PC-3 (cell line): Measurements from ENCODE around the gene TSHZ3. TPM values are rescaled to one million over a fixed set of nuclear protein-coding genes. Genes with fewer than 3 reads are reported as not detected.
A peak's percentile ranks its signal among the peaks of the same experiment; 100 is the strongest.

Experiments
- ATAC-seq: fragments of 200-7000 bp; cut with Tn5 transposase; 2 replicates; pipeline ENCODE4 v1.9.1; 2020; ENCODE audit warnings: mild to moderate bottlenecking, moderate library complexity
- BruUV-seq: library from RNA; stranded (reverse); fragments of 400-500 nt; replicated peaks from 2 replicates; lab custom pipeline; 2021; lab: Mats Ljungman, UMichigan
- CTCF ChIA-PET: fragments of 300-600 bp; sonication (Branson Sonifier 250); formaldehyde crosslinking; loops from one replicate; lab custom pipeline; 2022; ENCODE audit warnings: antibody characterized with exemption; lab: Charles Lee
- POLR2A ChIA-PET: fragments of 300-600 bp; sonication (Branson Sonifier 250); formaldehyde crosslinking; loops from one replicate; lab custom pipeline; 2022; ENCODE audit warnings: antibody characterized with exemption; ENCODE audit not compliant: unreplicated experiment; lab: Charles Lee
- DNase-seq: peaks from one replicate; pipeline ENCODE4 v3.0.0-alpha.2; 2015
- H2AFZ ChIP-seq: fragments of 300-600 bp; sonication (generic); 2 replicates; pipeline ENCODE4 v1.6.0; 2016; ENCODE audit warnings: antibody characterized with exemption, low read length
- H3F3A ChIP-seq: fragments of 300-600 bp; sonication (generic); one replicate; pipeline ENCODE4 v1.6.0; 2017; ENCODE audit warnings: antibody characterized with exemption, low read length, control low read depth, mild to moderate bottlenecking; ENCODE audit not compliant: unreplicated experiment
- H3K27ac ChIP-seq: fragments of 300-600 bp; sonication (generic); 2 replicates; pipeline ENCODE4 v1.5.1; 2016; ENCODE audit warnings: mild to moderate bottlenecking, low read length
- H3K27me3 ChIP-seq: fragments of 300-600 bp; sonication (generic); 2 replicates; pipeline ENCODE4 v1.6.1; 2016; ENCODE audit warnings: low read length, mixed read lengths
- H3K36me3 ChIP-seq: fragments of 300-600 bp; sonication (generic); 2 replicates; pipeline ENCODE4 v1.6.1; 2016; ENCODE audit warnings: low read depth, mixed run types, low read length, mixed read lengths
- H3K4me1 ChIP-seq: fragments of 300-600 bp; sonication (generic); 2 replicates; pipeline ENCODE4 v1.5.1; 2016; ENCODE audit warnings: low read length; ENCODE audit not compliant: insufficient read depth
- H3K4me2 ChIP-seq: fragments of 300-600 bp; sonication (generic); 2 replicates; pipeline ENCODE4 v1.6.0; 2016; ENCODE audit warnings: low read length
- H3K4me3 ChIP-seq: fragments of 300-600 bp; sonication (generic); 2 replicates; pipeline ENCODE4 v1.5.1; 2016; ENCODE audit warnings: mild to moderate bottlenecking, low read length, mixed read lengths
- H3K79me2 ChIP-seq: fragments of 300-600 bp; sonication (generic); 2 replicates; pipeline ENCODE4 v1.6.1; 2017; ENCODE audit warnings: low read length, mixed read lengths
- H3K9ac ChIP-seq: fragments of 300-600 bp; sonication (generic); 2 replicates; pipeline ENCODE4 v1.6.0; 2016; ENCODE audit warnings: mild to moderate bottlenecking, low read length
- H3K9me2 ChIP-seq: fragments of 300-600 bp; sonication (generic); replicated peaks from 2 replicates; pipeline ENCODE4 v1.6.1; 2016; ENCODE audit warnings: mixed run types, low read length, mixed read lengths
- H3K9me3 ChIP-seq: fragments of 300-600 bp; sonication (generic); 2 replicates; pipeline ENCODE4 v1.6.1; 2016; ENCODE audit warnings: low read length, mixed read lengths
- H4K20me1 ChIP-seq: fragments of 300-600 bp; sonication (generic); 2 replicates; pipeline ENCODE4 v1.6.1; 2016; ENCODE audit warnings: low read length, mixed read lengths
- CTCF ChIP-seq: fragments of 300-600 bp; sonication (generic); conservative IDR thresholded peaks from 2 replicates; pipeline ENCODE4 v1.5.1; 2017; ENCODE audit warnings: antibody characterized with exemption, low read depth, mild to moderate bottlenecking, low read length
- EZH2 ChIP-seq: fragments of 300-600 bp; sonication (generic); IDR thresholded peaks from one replicate; pipeline ENCODE4 v1.6.1; 2017; ENCODE audit warnings: antibody characterized with exemption, mild to moderate bottlenecking, low read length; ENCODE audit not compliant: unreplicated experiment
- EZH2phosphoT487 ChIP-seq: fragments of 300-600 bp; sonication (generic); IDR thresholded peaks from 2 replicates; pipeline ENCODE4 v1.6.1; 2018; ENCODE audit warnings: mild to moderate bottlenecking, antibody characterized with exemption, low read length, borderline replicate concordance
- intact Hi-C: fragments of 100-400 bp; cut with micrococcal nuclease; formaldehyde crosslinking; loops from 2 replicates; pipeline ENCODE4 v1.9.0; 2023
- total RNA-seq: library from RNA; depleted of rRNA; stranded (reverse); fragments of >200 nt; gene quantifications from 2 replicates; pipeline ENCODE4 v1.2.3, GENCODE V29; 2014

TSHZ3 gene
- total RNA-seq, 1 experiment from 2014 or later: 0.18 TPM

- H3K27ac ChIP-seq: no peak overlapping the region
- H3K9me2 ChIP-seq: no peaks in the 10 kb centered on the region
- no peak for DNase-seq
- H3F3A ChIP-seq: no peaks in the 10 kb centered on the region
- H3K36me3 ChIP-seq: no peaks in the 10 kb centered on the region
- no peaks in the 10 kb centered on the region for H3K4me1 ChIP-seq
- H3K4me3 ChIP-seq: no peak overlapping the region
- BruUV-seq: no TSS peak
- no peaks in the 10 kb centered on the region for H3K27me3 ChIP-seq
- no peak overlapping the region for H3K9ac ChIP-seq
- H3K9me3 ChIP-seq: no peaks in the 10 kb centered on the region
- ChIA-PET POLR2A (no interaction called here), CTCF (no interaction called here)
- no peak for ATAC-seq
- H2AFZ ChIP-seq: no peak overlapping the region
- H4K20me1 ChIP-seq: no peaks in the 10 kb centered on the region
- intact Hi-C loops: no loop called here
- H3K4me2 ChIP-seq: no peak overlapping the region
- TF ChIP-seq EZH2phosphoT487 (no peak), CTCF (0 out of 2 replicates have a peak, but pooled peaks have one; percentile 11)
- no peaks in the 10 kb centered on the region for H3K79me2 ChIP-seq
Observed at GRCh38 chr19:31338069-31338776, 11.0 kb downstream of the TSHZ3 start.

GRCh38 chr19:31337008-31337914, 12.0 kb downstream of the TSHZ3 start:
- CTCF ChIA-PET: no interaction called here
- H3K79me2 ChIP-seq: no peaks in the 10 kb centered on the region

More at GRCh38 chr19:31337008-31337914, 12.0 kb downstream of the TSHZ3 start:
- Histone ChIP-seq H3K4me1 (no peaks in the 10 kb centered on the region), H3K9ac (no peak overlapping the region), H3K27ac (no peak overlapping the region), H3K36me3 (no peaks in the 10 kb centered on the region), H2AFZ (no peak overlapping the region), H3K9me2 (no peaks in the 10 kb centered on the region), H3K4me2 (no peak overlapping the region), H3K9me3 (no peaks in the 10 kb centered on the region), H3F3A (no peaks in the 10 kb centered on the region), H3K27me3 (no peaks in the 10 kb centered on the region), H3K4me3 (no peak overlapping the region), H4K20me1 (no peaks in the 10 kb centered on the region)
- TF ChIP-seq CTCF: no peak
- no peak for TF ChIP-seq EZH2phosphoT487
- no peak for TF ChIP-seq EZH2
- no TSS peak for BruUV-seq
- intact Hi-C loops: no loop called here
- ATAC-seq (no peak), DNase-seq (no peak)
- POLR2A ChIA-PET: no interaction called here
